GM10266 (cell line): ENCODE results near the gene MARCHF10.

Source experiments
- DNase-seq: peaks from one replicate; pipeline ENCODE4 v3.0.0; 2012; ENCODE audit errors: extremely low spot score
- CTCF ChIP-seq: IDR thresholded peaks from 2 replicates; pipeline ENCODE4 v1.5.1; 2012; ENCODE audit warnings: mild to moderate bottlenecking, low read depth; ENCODE audit not compliant: control insufficient read depth, insufficient read depth; ENCODE audit errors: missing control alignments

MARCHF10 gene

GRCh38 chr17:62688398-62689160 is 119.5 kb downstream of the MARCHF10 start:
- DNase-seq, result no peak
- TF ChIP-seq CTCF, result no peak

- no peak for DNase-seq
Measured at GRCh38 chr17:62687997-62688396, 120.1 kb downstream of the MARCHF10 start.

DNA sequence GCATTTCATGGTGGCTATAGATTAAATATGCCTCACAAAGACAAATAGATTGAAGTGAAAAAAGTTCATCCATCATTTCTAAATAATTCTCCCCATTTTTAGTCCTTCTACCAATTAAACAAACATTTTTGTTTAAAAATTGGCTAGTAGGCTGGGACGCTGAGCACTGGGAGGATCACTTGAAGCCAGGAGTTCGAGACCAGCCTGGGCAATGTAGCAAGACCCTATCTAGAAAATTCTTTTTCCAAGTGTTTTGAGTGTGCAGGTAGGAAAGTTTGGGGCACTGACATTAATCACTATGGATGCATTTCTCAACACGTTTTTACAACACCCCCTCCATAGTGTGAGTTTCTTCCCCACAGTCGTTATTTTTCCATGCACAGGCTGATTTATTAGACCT is 123.9 kb downstream of the MARCHF10 start:
- no peak for DNase-seq
- no peak for TF ChIP-seq CTCF

More at GRCh38 chr17:62687997-62688396, 120.1 kb downstream of the MARCHF10 start:
- TF ChIP-seq CTCF, result no peak

DNA sequence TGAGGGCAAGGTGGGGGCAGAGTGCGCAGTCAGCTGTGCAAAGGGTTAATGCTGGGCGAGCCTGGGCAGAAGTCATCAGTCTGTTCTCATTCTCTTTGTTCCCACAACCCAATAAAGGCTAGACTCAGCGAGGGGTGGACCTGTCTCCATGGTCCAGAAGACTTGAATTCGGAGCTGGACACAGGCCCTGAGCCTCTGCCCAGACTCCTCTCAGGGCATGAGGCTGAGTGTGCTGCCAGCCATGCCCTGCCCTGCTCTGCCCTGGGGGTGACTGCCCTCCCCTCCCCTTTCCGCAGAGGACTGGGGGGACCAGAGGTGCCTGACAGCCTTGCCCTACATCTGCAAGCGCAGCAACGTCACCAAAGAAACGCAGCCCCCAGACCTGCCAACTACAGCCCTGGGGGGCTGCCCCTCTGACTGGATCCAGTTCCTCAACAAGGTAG is 126.2 kb downstream of the MARCHF10 start:
- no peak for TF ChIP-seq CTCF
- DNase-seq, result no peak

DNA sequence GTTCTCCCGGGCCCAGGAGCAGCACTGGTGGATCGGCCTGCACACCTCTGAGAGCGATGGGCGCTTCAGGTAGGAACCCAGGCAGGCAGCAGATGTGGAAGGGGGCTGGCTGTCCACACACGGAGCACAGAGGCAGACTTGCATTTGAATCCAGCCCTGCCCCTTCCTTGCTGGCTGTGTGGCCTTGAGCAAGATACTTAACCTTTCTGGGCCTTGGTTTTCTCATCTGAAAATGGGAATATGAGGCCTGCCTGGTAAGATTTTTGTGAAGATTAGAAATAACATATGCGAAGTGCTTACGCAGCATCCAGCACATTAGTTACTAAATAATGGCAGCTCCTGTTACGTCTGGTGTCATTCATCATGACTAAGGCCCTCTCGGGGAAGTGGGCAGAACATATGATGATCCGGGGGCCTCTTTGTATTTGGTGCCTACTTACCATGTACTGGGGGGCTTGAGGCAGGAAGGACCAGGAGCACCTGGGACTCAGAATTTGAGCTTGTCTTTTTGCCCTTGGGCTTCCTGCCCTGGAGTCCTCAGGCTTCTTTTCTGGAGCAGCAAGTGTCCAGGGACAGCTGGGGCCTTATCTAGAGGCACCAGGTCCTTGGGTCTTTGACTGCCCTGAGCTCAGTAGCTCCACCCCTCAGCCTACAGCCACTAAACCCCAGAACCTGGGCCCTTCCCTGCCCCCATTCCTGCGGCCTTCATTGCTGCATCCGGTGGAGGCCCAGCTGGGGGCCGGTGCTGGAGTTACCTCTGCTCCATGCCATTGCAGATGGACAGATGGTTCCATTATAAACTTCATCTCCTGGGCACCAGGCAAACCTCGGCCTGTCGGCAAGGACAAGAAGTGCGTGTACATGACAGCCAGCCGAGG is 126.8 kb downstream of the MARCHF10 start:
- DNase-seq, result no peak
- TF ChIP-seq CTCF, result no peak

GRCh38 chr17:62680541-62681052 is 127.5 kb downstream of the MARCHF10 start:
- no peak for TF ChIP-seq CTCF
- no peak for DNase-seq

DNA sequence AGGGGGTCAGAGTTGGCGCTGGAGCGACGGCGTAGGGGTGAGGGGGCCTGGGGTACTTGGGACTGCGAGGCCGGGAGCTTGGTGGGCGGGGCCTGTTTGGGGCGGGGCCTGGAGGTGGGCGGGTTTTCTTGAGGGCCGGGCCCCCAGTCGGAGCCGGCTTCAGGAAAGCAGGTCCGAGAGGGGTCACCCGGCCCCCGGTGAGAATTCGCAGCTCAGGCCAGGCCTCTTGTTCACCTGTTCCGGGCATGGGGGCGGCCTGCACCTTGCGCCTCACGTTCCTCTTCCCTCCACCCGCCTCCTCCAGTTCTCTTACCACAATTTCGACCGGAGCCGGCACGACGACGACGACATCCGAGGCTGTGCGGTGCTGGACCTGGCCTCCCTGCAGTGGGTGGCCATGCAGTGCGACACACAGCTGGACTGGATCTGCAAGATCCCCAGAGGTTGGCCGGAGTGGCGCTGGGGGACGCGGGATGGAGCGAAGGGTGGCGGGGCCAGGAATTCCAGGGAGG is 128.2 kb downstream of the MARCHF10 start:
- no peak for DNase-seq
- TF ChIP-seq CTCF, result no peak
